ENCODE measurements around the gene SIM2.

DNA sequence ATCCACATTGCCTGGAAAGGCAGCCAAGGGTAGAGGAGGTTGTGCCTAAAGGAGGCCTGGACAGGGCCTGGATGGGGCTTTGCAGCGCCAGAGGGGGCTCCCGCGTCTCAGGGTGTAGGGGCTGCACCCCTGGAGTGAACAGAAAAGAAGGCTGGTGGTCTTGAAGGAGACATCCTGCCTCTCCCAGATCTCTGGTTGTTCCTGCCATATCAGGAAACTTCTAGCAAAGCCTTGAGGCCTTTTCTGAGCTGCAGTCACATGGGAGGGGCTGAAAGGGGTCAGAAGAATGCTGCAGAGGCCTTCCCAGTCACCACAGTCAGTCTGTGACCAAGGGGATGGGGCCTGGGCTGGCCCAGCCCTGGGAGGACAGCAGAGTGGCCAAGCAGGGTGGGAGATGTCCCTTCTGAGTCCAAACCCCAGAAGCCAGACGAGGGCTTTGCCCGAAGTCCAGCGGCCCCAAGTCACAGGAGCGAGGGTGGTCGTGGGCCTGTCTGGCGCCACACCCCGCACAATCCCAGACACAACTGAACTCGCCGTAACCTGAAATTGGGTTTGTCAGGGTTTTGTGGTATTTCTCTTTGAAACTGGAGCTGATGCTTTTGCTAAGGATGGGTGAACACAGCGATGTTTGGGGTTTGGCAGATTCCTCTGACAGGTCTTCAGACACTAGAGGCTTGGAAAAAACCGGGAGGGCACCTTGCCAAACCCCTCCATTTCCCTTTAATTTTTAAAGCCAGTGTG is 29.6 kb downstream of the SIM2 start:
- TF ChIP-seq, protein P1, sequence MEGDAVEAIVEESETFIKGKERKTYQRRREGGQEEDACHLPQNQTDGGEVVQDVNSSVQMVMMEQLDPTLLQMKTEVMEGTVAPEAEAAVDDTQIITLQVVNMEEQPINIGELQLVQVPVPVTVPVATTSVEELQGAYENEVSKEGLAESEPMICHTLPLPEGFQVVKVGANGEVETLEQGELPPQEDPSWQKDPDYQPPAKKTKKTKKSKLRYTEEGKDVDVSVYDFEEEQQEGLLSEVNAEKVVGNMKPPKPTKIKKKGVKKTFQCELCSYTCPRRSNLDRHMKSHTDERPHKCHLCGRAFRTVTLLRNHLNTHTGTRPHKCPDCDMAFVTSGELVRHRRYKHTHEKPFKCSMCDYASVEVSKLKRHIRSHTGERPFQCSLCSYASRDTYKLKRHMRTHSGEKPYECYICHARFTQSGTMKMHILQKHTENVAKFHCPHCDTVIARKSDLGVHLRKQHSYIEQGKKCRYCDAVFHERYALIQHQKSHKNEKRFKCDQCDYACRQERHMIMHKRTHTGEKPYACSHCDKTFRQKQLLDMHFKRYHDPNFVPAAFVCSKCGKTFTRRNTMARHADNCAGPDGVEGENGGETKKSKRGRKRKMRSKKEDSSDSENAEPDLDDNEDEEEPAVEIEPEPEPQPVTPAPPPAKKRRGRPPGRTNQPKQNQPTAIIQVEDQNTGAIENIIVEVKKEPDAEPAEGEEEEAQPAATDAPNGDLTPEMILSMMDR (IDR thresholded peaks at IDR 0.05; ENCODE audit: borderline replicate concordance, extremely low read depth, low read length, poor library complexity, severe bottlenecking) = no peak
- no peak for TF ChIP-seq EZH2 (IDR thresholded peaks at IDR 0.05; ENCODE audit: borderline replicate concordance, low read depth, low read length, severe bottlenecking)

Data from DND-41 (cell line).